ENCODE data around the gene IVD. TPM values are rescaled to one million over a fixed set of nuclear protein-coding genes. Genes with fewer than 3 reads are reported as not detected.
A peak's percentile ranks its signal among the peaks of the same experiment; 100 is the strongest.

Gene IVD
- total RNA-seq, 2 experiments from 2014 or later = 92.4 to 95.2 TPM

DNA sequence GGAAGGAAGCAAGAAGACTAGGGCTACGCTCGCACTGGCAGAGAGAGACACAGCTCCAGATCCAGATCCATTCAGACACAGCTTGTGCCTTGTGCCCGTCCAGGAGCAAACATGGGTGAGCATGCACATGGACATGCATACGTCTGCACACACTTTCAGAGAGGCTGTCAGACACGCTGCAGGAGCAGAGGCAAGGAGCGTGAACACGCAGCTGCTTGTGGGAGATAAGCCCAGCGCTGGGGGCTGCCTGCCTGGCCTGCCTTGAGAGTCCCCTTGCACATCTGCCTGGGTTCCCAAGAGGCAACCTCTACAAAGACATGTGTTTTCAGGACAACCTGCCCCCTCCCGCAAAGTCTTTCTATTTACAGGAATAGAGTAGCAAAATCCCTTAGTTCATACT lies 21.6 kb downstream of the IVD start:
- no peak for DNase-seq
- no peaks in the 10 kb centered on the region for H3K27me3 Mint-ChIP-seq
- H3K27ac Mint-ChIP-seq = no peak overlapping the region
- H3K9me3 Mint-ChIP-seq = no peaks in the 10 kb centered on the region
- POLR2A ChIA-PET = no interaction called here
- no peaks in the 10 kb centered on the region for H3K4me1 Mint-ChIP-seq
- H3K36me3 Mint-ChIP-seq = peaks cover 1% of the 10 kb centered on the region
- H3K4me3 Mint-ChIP-seq = no peak overlapping the region
- no peak for ATAC-seq (ENCODE audit: low read depth)

DNA sequence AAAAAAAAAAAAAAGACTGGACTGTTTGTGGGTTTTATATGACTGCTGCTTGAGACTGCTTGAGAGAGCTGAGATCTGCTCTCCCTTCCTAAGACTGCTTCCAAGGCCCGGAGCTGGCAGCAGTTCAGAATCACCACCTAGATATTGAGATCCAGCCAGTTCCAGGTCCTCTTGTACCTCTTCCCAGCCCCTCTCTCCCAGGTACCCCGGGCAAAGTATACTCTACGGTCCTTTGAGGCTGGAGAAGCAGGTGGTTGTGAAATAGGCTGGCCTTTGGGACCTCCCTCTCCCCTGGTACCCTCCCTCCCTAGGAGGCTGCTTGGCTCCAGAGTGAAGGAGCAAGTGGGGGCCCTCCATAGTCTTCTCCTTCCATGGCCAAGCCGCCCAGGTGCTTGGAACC lies 22.6 kb downstream of the IVD start:
- no peak for DNase-seq
- Mint-ChIP-seq H3K27me3 (no peaks in the 10 kb centered on the region), H3K27ac (no peak overlapping the region), H3K36me3 (peaks cover 1% of the 10 kb centered on the region), H3K9me3 (no peaks in the 10 kb centered on the region), H3K4me3 (no peak overlapping the region), H3K4me1 (no peaks in the 10 kb centered on the region)
- ATAC-seq (ENCODE audit: low read depth) = no peak
- POLR2A ChIA-PET = no interaction called here

DNA sequence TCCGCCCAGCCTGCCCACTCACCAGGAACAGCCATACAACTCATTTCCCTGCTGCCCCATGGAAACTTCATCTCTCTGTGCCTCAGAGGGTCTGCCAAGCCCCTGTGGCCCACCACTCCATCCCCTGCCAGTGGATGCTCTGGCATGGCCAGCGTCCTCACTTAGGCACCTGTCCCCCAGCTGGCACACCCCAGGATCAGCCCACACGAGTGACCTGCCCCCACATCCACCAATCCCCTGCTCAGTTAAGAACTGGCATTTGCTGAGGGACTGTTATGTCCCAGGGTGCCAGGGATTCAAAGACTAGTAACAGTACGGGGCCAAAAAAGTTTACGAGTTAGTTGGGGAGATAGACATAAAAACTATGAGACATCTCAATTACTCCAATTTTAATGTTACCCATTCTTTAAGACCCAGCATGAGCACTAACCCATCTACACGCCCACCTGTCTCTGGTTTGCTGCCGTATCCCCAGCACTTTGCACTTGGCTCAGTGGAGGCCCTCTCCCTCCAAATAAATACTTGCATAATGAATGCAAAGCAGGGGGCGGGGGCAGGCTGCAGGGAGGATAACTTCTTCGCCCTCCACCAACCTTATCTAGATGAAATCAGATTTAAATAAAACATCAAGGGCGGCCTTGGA lies 23.6 kb downstream of the IVD start:
- Mint-ChIP-seq H3K4me1 (no peaks in the 10 kb centered on the region), H3K9me3 (no peaks in the 10 kb centered on the region), H3K36me3 (peaks cover 1% of the 10 kb centered on the region), H3K4me3 (no peak overlapping the region), H3K27ac (no peak overlapping the region), H3K27me3 (no peaks in the 10 kb centered on the region)
- DNase-seq = no peak
- no peak for ATAC-seq (ENCODE audit: low read depth)
- POLR2A ChIA-PET = interaction anchor here (0.7 kb wide), 1 partner anchor 74 kb away, joined by 3 read pairs; no protein-coding TSS in a partner anchor

DNA sequence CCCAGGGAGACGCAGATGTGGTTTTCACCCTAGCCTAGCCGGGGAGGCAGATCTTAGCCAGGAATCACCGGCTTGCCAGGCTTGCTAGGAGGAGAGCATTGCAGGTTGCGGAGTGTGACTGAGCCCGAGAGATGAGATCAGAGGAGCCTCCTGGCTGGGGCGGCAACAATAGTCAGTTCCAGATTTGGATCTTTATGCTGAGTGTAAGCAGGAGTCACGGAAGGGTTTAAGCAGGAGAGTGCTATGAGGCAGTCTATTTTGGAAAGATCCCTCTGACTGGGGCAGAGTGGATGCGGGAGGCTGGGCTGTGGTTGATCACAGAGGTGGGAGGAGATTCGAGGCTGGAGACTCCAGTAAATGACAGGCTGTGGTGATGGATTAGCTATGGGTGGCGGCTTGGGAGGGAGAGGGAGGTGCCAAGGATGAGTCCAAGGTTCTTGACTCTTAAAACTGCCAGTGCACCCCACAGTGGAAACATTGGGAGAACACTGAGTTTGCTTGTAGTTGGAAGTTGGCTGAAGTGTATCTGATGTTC lies 24.7 kb downstream of the IVD start:
- Mint-ChIP-seq H3K4me1 (peaks cover under 1% of the 10 kb centered on the region), H3K27me3 (peaks cover 8% of the 10 kb centered on the region), H3K4me3 (no peak overlapping the region), H3K9me3 (no peaks in the 10 kb centered on the region), H3K36me3 (peaks cover 1% of the 10 kb centered on the region), H3K27ac (no peak overlapping the region)
- ATAC-seq (ENCODE audit: low read depth) = no peak
- no peak for DNase-seq
- POLR2A ChIA-PET = interaction anchor here (0.7 kb wide), 1 partner anchor 1569 kb away, joined by 3 read pairs; no protein-coding TSS in a partner anchor

DNA sequence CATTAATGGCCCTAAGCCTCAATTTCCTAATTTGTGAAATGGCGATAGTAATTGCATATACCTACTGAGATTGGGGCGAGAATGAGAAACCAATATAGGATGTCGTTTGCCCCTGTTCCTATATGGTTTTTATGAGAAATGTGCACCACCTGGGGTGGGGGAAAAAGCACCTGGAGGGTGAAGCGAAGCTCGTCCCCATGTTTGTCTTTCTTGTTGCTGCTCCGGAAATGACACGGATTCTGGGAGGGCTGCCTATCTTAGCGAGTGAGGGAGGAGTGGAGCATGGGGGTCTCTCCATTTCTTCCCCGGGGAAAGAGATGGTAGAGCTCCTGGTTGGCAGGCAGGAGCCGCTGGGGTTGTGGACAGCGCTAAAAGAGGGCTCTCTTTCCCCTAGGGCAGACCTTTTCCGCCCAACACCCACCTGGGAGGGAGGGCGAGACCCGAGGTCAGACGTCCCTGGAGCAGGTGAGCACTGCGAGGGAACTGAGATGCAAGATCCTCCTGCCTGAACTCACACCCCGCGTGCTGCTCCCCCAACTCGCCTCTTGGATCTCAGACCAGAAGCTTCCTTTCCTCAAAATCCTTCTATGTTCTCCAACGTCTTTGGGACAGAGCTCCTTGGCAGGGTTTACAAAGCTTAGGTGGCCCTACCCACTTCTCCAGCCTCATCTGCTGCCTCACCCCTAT lies 29.6 kb downstream of the IVD start:
- H3K9me3 Mint-ChIP-seq = no peaks in the 10 kb centered on the region
- no peak for DNase-seq
- peak overlapping the region; percentile 32 for H3K27ac Mint-ChIP-seq
- H3K36me3 Mint-ChIP-seq = no peaks in the 10 kb centered on the region
- ATAC-seq (ENCODE audit: low read depth) = no peak
- POLR2A ChIA-PET = interaction anchor here (1.3 kb wide), 1 partner anchor 29 kb away, joined by 4 read pairs; the partner anchor contains the start of gene IVD
- peak overlapping the region; percentile 41 for H3K4me3 Mint-ChIP-seq
- H3K27me3 Mint-ChIP-seq = peaks cover 51% of the 10 kb centered on the region
- H3K4me1 Mint-ChIP-seq = peaks cover 13% of the 10 kb centered on the region

DNA sequence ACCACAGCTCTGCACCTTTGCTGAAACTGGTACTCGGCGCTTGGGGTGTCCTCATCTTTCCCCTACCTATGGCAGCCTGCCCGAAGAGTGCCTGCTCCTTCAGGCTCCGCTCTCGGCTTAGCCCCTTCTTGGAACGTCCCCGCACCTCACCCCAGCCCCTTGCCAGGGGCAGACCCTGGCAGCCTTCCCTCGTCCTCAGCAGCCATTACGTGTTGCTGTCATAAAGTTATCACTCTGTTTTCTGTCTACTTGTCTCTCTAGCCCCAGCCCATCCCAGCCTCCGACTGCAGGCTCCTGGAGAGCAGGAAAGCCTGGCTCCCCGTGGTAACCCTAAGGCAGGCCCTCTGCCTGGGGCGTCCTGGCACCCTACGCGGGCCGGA lies 30.1 kb downstream of the IVD start:
- POLR2A ChIA-PET = interaction anchor here (1.3 kb wide), 1 partner anchor 30 kb away, joined by 4 read pairs; the partner anchor contains the start of gene IVD
- Mint-ChIP-seq H3K36me3 (no peaks in the 10 kb centered on the region), H3K4me1 (peaks cover 14% of the 10 kb centered on the region), H3K9me3 (no peaks in the 10 kb centered on the region), H3K27ac (peak overlapping the region; percentile 32), H3K27me3 (peaks cover 53% of the 10 kb centered on the region), H3K4me3 (peak overlapping the region; percentile 41)
- DNase-seq (no peak), ATAC-seq (ENCODE audit: low read depth) (no peak)

DNA sequence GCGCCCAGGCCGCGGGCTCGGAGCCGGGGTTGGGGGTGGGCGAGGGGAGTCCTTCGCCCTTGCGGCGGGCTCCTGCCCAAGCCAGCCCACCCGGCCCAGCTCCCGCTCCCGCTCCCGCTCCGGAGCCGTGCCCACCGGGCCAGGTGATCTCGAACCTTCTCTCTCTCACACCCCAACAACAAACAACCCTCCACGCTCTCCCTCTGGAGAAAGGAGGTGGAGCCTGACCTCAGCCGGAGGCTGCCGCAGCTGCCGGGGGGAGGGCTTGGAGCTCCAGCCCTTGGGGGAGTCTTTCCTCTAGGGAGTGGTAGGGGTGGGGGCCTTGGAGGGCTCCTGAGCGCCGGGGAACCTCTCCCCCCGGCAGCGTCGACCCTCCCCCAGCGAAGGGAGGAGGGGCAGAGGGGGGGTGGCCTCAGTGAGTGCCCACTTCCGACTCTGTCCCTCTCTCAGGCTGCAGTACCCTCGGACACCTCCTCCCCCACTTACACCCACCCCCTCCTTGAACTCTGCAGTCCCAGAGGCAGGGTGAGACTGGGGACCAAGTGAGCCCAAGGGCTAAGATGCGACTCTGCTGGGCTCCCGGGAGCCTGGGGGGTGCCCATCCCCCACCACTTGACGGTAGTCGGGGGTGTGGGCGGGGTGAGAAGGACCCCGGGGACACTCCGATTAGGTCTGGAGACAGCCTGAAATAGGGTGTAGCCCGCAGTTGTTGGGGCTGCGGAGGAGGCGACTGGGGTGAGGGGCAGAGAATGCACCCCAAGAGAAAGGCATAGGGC lies 30.7 kb downstream of the IVD start:
- Mint-ChIP-seq H3K27me3 (peaks cover 53% of the 10 kb centered on the region), H3K36me3 (no peaks in the 10 kb centered on the region), H3K4me3 (peak overlapping the region; percentile 75), H3K9me3 (no peaks in the 10 kb centered on the region), H3K27ac (no peak overlapping the region), H3K4me1 (peaks cover 14% of the 10 kb centered on the region)
- POLR2A ChIA-PET = interaction anchor here (1.3 kb wide), 1 partner anchor 30 kb away, joined by 4 read pairs; the partner anchor contains the start of gene IVD
- DNase-seq = no peak
- no peak for ATAC-seq (ENCODE audit: low read depth)

DNA sequence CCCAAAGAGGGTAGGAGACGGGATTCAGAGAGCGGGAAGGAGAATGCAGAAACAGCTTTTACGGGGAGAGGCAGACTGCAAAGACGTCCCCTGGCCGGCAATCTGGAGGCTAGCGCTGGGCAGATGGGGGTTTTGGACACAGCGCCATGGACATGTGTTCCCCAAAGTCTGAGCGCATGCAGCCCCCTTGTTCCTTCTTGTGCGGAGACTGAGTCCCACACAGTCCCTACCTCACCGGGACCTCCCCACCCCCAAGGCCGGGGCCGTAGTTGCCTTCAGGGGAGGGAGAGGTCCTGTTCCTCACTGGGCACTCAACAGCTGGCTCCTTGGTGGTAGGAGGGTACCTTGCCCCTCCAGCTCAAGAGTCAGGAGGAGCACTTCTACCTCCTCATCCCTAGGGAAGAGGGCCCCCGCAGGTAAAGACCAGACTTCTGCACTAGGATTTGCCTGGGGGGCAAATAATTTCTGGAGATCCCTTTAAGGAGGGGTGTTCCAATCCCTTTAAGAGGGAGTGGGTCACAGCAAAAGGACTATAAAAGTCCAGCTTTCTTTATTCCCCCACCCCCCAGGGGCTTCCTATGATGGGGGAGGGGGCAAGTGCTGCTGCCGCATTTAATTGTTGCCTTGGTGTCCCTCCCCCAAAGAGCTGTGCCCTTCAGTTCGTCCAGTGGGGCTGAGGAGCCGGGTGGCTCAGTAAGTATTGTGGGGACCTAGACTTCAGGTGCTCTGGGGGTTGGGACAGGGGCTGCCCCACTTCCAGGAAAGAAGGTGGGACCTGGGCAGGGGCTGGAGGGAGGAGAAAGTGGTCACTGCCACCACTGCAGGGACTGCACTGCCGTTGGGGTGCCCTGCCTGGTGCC lies 31.5 kb downstream of the IVD start:
- Mint-ChIP-seq H3K36me3 (no peaks in the 10 kb centered on the region), H3K4me1 (peaks cover 14% of the 10 kb centered on the region), H3K4me3 (no peak overlapping the region), H3K27ac (no peak overlapping the region), H3K9me3 (no peaks in the 10 kb centered on the region), H3K27me3 (peaks cover 53% of the 10 kb centered on the region)
- DNase-seq (no peak), ATAC-seq (ENCODE audit: low read depth) (no peak)
- POLR2A ChIA-PET = no interaction called here

DNA sequence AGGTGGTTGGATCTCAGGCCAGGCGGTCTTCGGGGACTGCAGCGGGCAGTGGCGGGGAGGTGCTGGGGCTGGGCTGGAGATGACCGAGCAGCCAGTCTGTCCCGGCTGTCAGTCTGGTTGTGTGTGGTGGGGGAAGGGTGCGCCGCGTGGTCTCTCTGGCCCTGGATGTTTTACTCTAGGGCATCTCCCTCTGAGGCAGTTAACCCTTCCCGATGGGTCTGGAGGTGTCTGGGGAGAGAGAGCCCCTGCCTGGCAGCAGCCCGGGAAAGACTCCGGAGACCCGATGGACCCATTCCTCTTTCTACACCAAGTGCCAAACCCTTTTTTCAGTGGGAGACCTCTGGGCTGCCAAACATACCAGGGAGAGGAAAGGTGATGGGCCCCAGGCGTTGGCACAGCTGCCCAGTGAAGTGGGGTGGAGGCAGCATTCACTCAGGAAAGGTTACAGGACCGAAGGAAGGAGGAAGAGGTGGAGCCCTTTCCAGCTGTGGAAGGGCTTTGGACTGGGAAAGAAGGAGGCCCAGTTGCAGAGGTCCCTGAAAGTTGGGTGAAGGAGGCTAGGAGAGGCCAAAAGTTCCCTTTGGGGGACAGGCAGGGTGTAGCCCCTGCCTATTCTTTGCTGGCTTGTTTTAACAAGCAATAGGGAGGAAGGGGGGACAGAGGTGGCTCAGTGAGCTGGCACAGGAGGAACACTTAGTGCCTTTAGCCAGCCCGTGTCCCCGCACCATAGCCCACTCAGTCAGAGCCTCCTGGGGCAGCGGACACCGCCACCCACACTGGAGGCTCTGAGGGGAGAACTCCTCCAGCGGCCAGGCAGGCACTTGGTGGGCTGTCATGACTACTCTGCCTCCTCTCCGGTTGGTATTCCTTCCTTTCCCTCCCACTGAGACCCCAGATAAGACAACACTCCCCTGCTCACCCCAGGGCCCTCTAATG lies 32.4 kb downstream of the IVD start:
- DNase-seq (no peak), ATAC-seq (ENCODE audit: low read depth) (no peak)
- Mint-ChIP-seq H3K27ac (no peak overlapping the region), H3K9me3 (no peaks in the 10 kb centered on the region), H3K36me3 (peaks cover 3% of the 10 kb centered on the region), H3K27me3 (peaks cover 58% of the 10 kb centered on the region), H3K4me3 (no peak overlapping the region), H3K4me1 (peaks cover 21% of the 10 kb centered on the region)
- POLR2A ChIA-PET = interaction anchor here (1.2 to 2.3 kb wide), 2 partner anchors 32 to 69 kb away, joined by 3 to 7 read pairs; partner anchors contain the start of gene CHST14

DNA sequence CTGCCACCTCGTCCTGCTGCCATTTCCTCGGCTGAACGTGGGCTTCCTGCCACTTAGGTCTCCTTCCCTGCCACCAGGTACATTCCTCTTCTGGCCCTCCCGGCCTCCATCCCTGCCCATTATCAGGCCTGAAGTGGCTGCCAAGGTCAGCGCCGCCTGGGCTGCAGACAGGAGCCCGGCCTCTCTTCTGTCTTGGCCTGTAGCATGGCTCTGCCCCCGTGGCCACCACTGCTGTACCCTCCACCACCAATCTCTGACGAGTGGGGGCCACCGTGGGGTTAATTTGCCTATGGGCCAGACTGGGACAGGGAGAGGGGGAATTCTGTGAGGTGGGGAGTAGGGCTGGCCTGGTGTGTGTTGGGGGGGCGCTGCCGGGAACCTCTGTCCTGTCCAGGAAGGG lies 33.1 kb downstream of the IVD start:
- POLR2A ChIA-PET = interaction anchor here (1.2 to 4.9 kb wide), 3 partner anchors 14 to 70 kb away, joined by 3 to 72 read pairs (median 7); partner anchors contain the start of gene CHST14
- Mint-ChIP-seq H3K4me1 (peaks cover 28% of the 10 kb centered on the region), H3K4me3 (no peak overlapping the region)

DNA sequence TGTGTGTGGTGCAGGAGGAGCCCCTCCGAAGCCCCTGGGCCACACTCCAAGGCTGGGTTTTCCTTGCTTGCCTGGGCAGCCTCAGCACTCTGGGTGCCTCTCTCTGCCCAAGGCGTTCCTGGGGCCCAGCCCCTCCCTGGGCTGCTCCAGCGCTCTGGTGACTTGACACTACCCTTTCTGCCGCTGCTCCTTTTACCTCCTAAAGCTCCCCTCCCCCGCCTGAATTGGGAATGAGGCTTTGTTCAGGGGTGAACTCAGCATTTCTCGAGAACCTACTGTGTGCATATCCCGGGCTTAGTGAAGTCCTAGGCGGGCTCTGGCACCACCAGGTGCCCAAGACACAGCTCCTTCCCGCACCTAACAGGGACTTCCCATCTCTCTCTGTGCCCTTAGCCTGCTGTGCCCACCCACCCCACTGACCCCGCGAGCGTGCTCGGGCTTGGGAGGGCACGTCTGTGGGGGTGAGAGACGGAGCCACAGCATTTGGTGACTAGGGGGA lies 33.9 kb downstream of the IVD start:
- POLR2A ChIA-PET = interaction anchor here (1.2 to 4.9 kb wide), 3 partner anchors 13 to 71 kb away, joined by 3 to 72 read pairs (median 7); partner anchors contain the start of gene CHST14
- ATAC-seq (ENCODE audit: low read depth) = no peak
- DNase-seq = no peak
- Mint-ChIP-seq H3K27ac (no peak overlapping the region), H3K4me1 (peaks cover 33% of the 10 kb centered on the region), H3K9me3 (no peaks in the 10 kb centered on the region), H3K36me3 (peaks cover 3% of the 10 kb centered on the region), H3K27me3 (peaks cover 56% of the 10 kb centered on the region), H3K4me3 (peak overlapping the region; percentile 92)

More for the DNA sequence above, 33.1 kb downstream of the IVD start:
- DNase-seq = no peak
- no peak for ATAC-seq (ENCODE audit: low read depth)
- Mint-ChIP-seq H3K9me3 (no peaks in the 10 kb centered on the region), H3K27ac (no peak overlapping the region), H3K27me3 (peaks cover 58% of the 10 kb centered on the region), H3K36me3 (peaks cover 3% of the 10 kb centered on the region)
